ENCODE results near the gene COL4A6.

Gene COL4A6

DNA sequence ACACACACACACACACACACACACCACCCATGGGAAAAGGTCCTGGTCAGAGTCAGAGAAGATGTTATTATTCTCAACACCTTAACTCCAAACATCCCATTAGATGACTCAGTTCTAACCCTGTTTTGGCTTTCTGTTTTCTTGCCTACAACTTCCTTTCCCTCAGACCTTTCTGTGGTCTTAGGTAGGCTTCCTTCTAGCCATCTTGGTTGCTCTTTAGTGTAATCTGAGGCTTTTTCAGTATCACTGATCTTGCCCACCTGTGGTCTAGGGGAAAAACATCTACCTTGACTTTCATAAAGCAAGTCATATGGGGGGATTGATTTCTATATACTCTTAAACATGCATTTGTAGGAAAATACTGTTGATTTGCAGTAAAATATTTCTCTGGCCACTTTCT, 289.7 kb downstream of the COL4A6 start:
- no peak for DNase-seq

DNA sequence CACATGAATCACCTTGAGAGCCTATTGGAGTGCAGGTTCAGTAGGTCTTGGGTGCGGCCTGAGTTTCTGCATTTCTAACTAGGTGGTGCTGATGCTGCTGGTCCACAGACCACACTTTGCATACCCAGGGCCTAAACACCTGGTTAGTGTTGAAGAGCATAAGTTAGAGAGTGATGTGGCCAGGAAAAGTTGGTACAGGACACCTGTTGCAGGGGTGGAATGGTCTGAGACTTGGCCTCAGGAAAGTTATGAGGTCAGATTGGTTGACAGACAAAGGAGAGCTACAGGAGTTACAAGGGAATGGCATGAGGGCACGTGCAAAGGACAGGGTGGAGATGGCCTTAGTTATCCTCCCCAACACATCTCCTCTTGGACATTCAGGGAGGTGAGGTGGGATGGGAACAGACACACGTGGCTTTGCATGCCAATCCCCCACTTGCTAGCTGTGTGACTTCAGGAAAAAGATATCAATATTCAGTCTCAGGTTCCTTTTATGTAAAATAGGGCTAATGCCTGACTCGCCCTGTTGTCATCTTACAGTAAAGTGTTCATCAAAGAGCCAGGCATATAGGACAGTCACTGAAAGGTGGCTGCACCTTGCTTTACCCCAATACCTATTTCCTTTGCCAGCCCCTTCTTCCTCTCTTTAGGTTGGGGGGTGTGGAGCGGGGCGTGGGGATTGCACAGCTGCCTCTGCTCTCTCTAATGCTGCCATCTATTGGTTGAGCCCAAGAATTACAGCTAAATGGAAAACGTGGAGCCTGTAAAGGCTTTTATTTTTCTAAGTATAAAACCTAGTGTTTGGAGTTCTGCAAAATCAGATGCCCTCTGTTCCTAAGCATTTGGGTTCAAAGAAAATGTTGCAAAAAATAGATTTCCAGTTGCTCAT, 299.2 kb downstream of the COL4A6 start:
- no peak for DNase-seq

- no peak for DNase-seq
Measured at GRCh38 chrX:108134724-108135123, 303.5 kb downstream of the COL4A6 start.

- no peak for DNase-seq
Measured at GRCh38 chrX:108132876-108133275, 305.3 kb downstream of the COL4A6 start.

- no peak for DNase-seq
Measured at GRCh38 chrX:108132034-108132433, 306.2 kb downstream of the COL4A6 start.

GRCh38 chrX:108131471-108131870, 306.8 kb downstream of the COL4A6 start:
- DNase-seq: no peak

GRCh38 chrX:108130889-108131288, 307.3 kb downstream of the COL4A6 start:
- no peak for DNase-seq

- no peak for DNase-seq
Measured at GRCh38 chrX:108127152-108127551, 311.1 kb downstream of the COL4A6 start.

DNA sequence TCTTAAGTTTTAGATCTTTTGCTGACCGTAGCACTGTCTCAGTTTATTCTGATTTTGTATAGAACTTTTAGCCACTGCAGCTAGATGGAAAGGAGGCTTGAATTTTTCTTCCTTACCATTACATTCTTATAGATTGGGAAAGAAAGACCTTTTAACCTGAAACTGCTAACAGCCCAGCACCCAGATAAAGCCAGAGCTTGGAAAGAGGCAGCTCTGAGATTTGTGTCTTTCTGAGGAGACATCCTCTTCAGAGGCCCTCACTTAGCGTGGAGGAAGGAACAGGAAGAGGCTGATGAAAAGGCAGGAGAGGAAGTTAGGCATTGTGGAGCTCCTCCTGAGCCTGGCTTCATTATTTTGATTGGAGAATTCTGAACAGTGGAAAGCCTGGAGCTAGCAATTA, 311.6 kb downstream of the COL4A6 start:
- DNase-seq: no peak

DNA sequence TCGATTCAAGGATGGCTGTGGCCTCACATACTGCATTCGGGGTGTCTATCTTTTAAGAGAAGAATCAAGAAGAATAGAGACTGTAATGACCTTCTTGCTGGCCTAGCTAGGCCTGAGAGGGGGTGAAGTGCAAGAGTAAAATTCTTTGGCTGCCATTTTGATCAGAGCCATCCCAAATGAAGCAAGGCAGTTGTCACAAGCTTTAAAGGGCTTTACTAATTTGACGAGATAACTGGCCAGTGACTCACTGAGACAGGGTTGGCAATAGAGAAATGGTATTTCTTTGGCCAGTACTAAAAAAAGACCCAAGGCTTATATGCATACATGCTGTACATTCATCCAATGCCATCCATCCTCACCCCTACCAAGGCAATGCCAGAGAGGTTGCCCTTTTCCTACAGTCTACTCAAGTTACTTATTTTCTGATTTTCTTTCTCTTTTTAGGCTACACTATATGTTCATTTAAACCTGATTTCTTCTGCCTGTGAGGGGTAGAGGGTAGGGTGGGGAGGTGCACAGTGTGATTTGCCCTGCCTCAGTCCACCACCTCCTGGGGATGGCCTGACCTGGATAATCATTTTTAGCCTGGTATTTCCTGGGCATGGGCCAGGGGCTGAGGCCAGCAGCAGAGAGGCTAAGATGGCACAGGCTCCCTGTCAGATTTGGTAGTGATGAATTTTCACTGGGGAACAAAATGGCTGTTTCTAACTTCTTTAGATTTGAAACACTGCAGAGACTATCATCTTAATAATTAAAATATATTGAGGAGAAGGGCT, 314.4 kb downstream of the COL4A6 start:
- DNase-seq: no peak

DNA sequence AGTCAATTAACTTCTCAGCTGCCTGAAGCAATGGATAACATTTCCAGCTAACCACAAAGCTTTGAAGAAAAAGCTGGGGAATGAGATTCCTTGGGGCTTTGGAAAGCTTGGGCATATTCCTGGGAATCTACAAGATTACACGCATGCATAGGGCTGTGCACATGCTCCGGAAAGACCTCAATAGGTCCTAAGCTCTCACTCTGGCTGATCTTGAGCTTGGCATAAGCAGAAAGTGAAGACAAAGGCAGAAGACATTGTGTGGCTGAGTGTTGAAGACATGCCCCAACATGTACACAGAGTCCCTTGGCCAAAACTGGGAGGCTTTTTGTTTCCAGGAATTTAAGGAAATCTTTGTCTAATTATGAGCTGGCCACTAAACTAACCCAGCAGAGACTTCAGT, 315.5 kb downstream of the COL4A6 start:
- DNase-seq: no peak

- DNase-seq: no peak
Measured at GRCh38 chrX:108121291-108121690, 316.9 kb downstream of the COL4A6 start.

DNA sequence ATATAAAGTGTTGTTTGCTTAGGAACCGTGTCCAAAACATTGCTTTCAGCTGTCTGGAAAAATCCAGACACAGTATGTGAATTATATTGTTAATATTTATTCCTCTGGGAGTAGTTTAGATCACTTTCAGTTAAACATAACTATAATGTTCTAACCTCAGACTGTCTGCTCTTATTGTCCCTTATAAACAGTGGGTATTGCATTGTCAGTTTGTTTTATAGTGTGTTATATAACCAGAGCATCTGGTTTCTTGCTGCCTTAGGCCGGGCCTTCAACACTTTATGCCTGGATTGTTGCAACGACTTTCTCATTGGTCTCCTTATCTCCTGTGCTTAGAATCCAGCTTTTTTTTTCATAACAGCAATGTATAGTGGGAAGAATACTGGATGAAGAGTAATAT, 320.2 kb downstream of the COL4A6 start:
- no peak for DNase-seq

GRCh38 chrX:108114541-108114940, 323.7 kb downstream of the COL4A6 start:
- no peak for DNase-seq

Measured in stimulated activated CD4-positive, alpha-beta T cell treated with anti-CD3 and anti-CD28 coated beads, Interleukin-12 subunit alpha, Interleukin-12 subunit beta, amount 100 ng/mL, for 4 hours (primary cell).